Neural cell (in vitro differentiated cells): ENCODE results near the gene GRM4. TPM values are rescaled to one million over a fixed set of nuclear protein-coding genes. Genes with fewer than 3 reads are reported as not detected.

ENCODE experiments used
- H2AFZ ChIP-seq: fragments of 200-600, 300-800 bp; sonication (generic), shearing (Covaris generic); 2 replicates; pipeline ENCODE4 v1.6.0; 2014; ENCODE audit warnings: low read depth, mild to moderate bottlenecking, antibody characterized with exemption, low read length, moderate library complexity
- H3F3A ChIP-seq: fragments of 200-600 bp; shearing (Covaris generic); 2 replicates; pipeline ENCODE4 v1.6.1; 2016; ENCODE audit warnings: mild to moderate bottlenecking, moderate library complexity, mixed read lengths, antibody characterized with exemption, low read length; ENCODE audit not compliant: insufficient read depth, poor library complexity, severe bottlenecking
- H3K27ac ChIP-seq: fragments of 200-600, 300-800 bp; sonication (generic), shearing (Covaris generic); 2 replicates; pipeline ENCODE4 v1.5.1; 2014; ENCODE audit warnings: mild to moderate bottlenecking, low read length, moderate library complexity
- H3K27me3 ChIP-seq: fragments of 300-800, 200-600 bp; sonication (generic), shearing (Covaris generic); 2 replicates; pipeline ENCODE4 v1.6.0; 2014; ENCODE audit warnings: mild to moderate bottlenecking, low read depth, low read length, moderate library complexity; ENCODE audit not compliant: insufficient read depth
- H3K36me3 ChIP-seq: fragments of 300-800, 200-600 bp; sonication (generic), shearing (Covaris generic); 2 replicates; pipeline ENCODE4 v1.5.1; 2014; ENCODE audit warnings: mild to moderate bottlenecking, antibody characterized with exemption, low read length, moderate library complexity; ENCODE audit not compliant: insufficient read depth
- H3K4me2 ChIP-seq: fragments of 300-800, 200-600 bp; sonication (generic), shearing (Covaris generic); 2 replicates; pipeline ENCODE4 v1.6.0; 2014; ENCODE audit warnings: mild to moderate bottlenecking, low read length
- H3K4me3 ChIP-seq: fragments of 300-800, 200-600 bp; sonication (generic), shearing (Covaris generic); 2 replicates; pipeline ENCODE4 v1.5.1; 2014; ENCODE audit warnings: mild to moderate bottlenecking, low read length, moderate library complexity
- H3K79me2 ChIP-seq: fragments of 200-600 bp; shearing (Covaris generic); replicated peaks from 2 replicates; pipeline ENCODE4 v1.6.0; 2014; ENCODE audit warnings: mild to moderate bottlenecking, low read length, moderate library complexity; ENCODE audit not compliant: insufficient read depth
- H3K9ac ChIP-seq: fragments of 300-800, 200-600 bp; sonication (generic), shearing (Covaris generic); 2 replicates; pipeline ENCODE4 v1.6.1; 2016; ENCODE audit warnings: mild to moderate bottlenecking, low read length, mixed read lengths
- H3K9me2 ChIP-seq: fragments of 200-600 bp; shearing (Covaris generic); 2 replicates; pipeline ENCODE4 v1.6.1; 2016; ENCODE audit warnings: mild to moderate bottlenecking, low read length, mixed read lengths; ENCODE audit not compliant: insufficient read depth
- H3K9me3 ChIP-seq: fragments of 200-600, 300-800 bp; sonication (generic), shearing (Covaris generic); 2 replicates; pipeline ENCODE4 v1.6.1; 2016; ENCODE audit warnings: mild to moderate bottlenecking, mixed run types, low read length, moderate library complexity, mixed read lengths
- H4K20me1 ChIP-seq: fragments of 200-600 bp; shearing (Covaris generic); 2 replicates; pipeline ENCODE4 v1.6.1; 2016; ENCODE audit warnings: mild to moderate bottlenecking, mixed run types; ENCODE audit not compliant: insufficient read depth
- EP300 ChIP-seq: fragments of 450-650 bp; conservative IDR thresholded peaks from 2 replicates; pipeline ENCODE4 v1.6.1; 2014; ENCODE audit warnings: antibody characterized with exemption, mild to moderate bottlenecking, moderate library complexity; ENCODE audit not compliant: poor library complexity, severe bottlenecking
- MXI1 ChIP-seq: fragments of 450-650 bp; conservative IDR thresholded peaks from 2 replicates; pipeline ENCODE4 v1.6.1; 2014; ENCODE audit warnings: antibody characterized with exemption, mild to moderate bottlenecking; ENCODE audit not compliant: poor library complexity, severe bottlenecking
- POLR2AphosphoS5 ChIP-seq: IDR thresholded peaks from 2 replicates; pipeline ENCODE4 v1.6.1; 2012
- RAD21 ChIP-seq: fragments of 450-650 bp; conservative IDR thresholded peaks from 2 replicates; pipeline ENCODE4 v1.6.1; 2014; ENCODE audit warnings: antibody characterized with exemption, mild to moderate bottlenecking, moderate library complexity
- REST ChIP-seq: IDR thresholded peaks from 2 replicates; pipeline ENCODE4 v1.6.1; 2012; ENCODE audit warnings: borderline replicate concordance
- SMC3 ChIP-seq: fragments of 450-650 bp; conservative IDR thresholded peaks from 2 replicates; pipeline ENCODE4 v1.6.1; 2014; ENCODE audit warnings: antibody characterized with exemption, mild to moderate bottlenecking, moderate library complexity; ENCODE audit not compliant: poor library complexity
- polyA plus RNA-seq: library from polyadenylated mRNA; depleted of rRNA; stranded (reverse); fragments of >200 nt; gene quantifications from 2 replicates; pipeline ENCODE4 v1.2.3, GENCODE V29; 2014

The GRM4 gene
- polyA plus RNA-seq, 1 donor from 2014 or later: 2.1 TPM

GRCh38 chr6:34093206-34093605, 52.7 kb downstream of the GRM4 start:
- no peak overlapping the region for H3K9ac ChIP-seq
- TF ChIP-seq MXI1 (no peak), SMC3 (no peak), REST (no peak), RAD21 (no peak), EP300 (no peak)
- no peak overlapping the region for H3K4me2 ChIP-seq
- no peaks in the 10 kb centered on the region for H3K9me2 ChIP-seq
- no peaks in the 10 kb centered on the region for H3K79me2 ChIP-seq
- no peaks in the 10 kb centered on the region for H3F3A ChIP-seq
- no peaks in the 10 kb centered on the region for H3K36me3 ChIP-seq
- H3K27ac ChIP-seq: no peak overlapping the region
- no peak overlapping the region for H3K4me3 ChIP-seq
- H4K20me1 ChIP-seq: no peaks in the 10 kb centered on the region
- H2AFZ ChIP-seq: no peak overlapping the region
- no peaks in the 10 kb centered on the region for H3K9me3 ChIP-seq
- H3K27me3 ChIP-seq: no peaks in the 10 kb centered on the region

GRCh38 chr6:34092631-34093030, 53.3 kb downstream of the GRM4 start:
- Histone ChIP-seq H4K20me1 (no peaks in the 10 kb centered on the region), H3K36me3 (no peaks in the 10 kb centered on the region), H3K9me2 (no peaks in the 10 kb centered on the region), H3K9me3 (no peaks in the 10 kb centered on the region), H2AFZ (no peak overlapping the region), H3F3A (no peaks in the 10 kb centered on the region), H3K79me2 (no peaks in the 10 kb centered on the region), H3K27ac (no peak overlapping the region), H3K9ac (no peak overlapping the region), H3K27me3 (no peaks in the 10 kb centered on the region), H3K4me2 (no peak overlapping the region), H3K4me3 (no peak overlapping the region)
- TF ChIP-seq SMC3 (no peak), POLR2AphosphoS5 (no peak)

GRCh38 chr6:34090935-34091334, 55.0 kb downstream of the GRM4 start:
- Histone ChIP-seq H3K4me3 (no peak overlapping the region), H3K9me3 (no peaks in the 10 kb centered on the region), H3F3A (no peaks in the 10 kb centered on the region), H3K27me3 (no peaks in the 10 kb centered on the region), H3K9me2 (no peaks in the 10 kb centered on the region), H4K20me1 (no peaks in the 10 kb centered on the region), H3K9ac (no peak overlapping the region), H3K27ac (no peak overlapping the region), H3K79me2 (no peaks in the 10 kb centered on the region), H2AFZ (no peak overlapping the region), H3K4me2 (no peak overlapping the region), H3K36me3 (no peaks in the 10 kb centered on the region)
- TF ChIP-seq SMC3 (no peak), REST (no peak), RAD21 (no peak)
